NCI-H345 (cell line): ENCODE data around the gene ACSF3.

Experiments
- DNase-seq: peaks from one replicate; lab custom pipeline; 2025; lab: John Stamatoyannopoulos, UW

Gene ACSF3

GRCh38 chr16:89201439-89202377, 108.1 kb downstream of the ACSF3 start:
- peak; percentile 84 for DNase-seq

DNA sequence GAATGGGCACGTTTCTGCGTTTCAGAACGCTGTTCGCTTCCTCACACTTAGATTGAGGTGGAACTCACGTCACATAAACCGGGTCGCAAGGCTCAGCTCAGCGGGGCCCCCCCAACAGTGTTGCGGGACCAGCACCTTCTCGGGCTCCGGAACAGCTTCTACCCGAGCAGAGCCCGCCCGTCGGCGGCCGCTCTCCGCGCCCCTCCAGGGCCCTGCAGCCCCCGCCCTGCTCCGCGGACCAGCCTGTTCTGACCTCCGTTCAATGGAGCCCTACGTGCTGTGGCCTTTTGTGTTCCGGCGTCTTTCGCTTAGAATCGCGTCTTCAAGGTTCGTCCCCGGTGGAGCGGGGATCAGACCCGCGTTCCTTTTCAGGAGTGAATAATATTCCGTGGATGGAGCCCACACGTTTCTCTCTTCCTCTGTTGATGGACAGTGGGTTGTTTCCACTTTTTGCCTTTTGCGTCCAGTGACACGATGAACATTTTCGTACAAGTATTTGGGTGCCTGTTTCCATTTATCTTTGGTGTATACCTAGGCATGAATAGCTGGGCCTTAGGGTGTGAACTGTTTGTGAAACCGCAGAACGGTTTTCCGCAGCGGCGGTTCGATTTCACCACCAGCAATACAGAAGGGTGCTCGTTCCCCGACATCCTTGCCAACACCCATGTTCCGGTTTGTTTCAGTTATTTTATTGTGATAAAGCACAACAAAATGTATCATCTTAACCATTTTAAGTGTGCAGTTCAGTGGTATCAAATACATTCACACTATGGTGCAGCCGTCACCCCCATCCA, 109.0 kb downstream of the ACSF3 start:
- no peak for DNase-seq
